ENCODE measurements around the gene RGL2.

- TF ChIP-seq CTCF (IDR thresholded peaks at IDR 0.05) (no peak), POLR2A (IDR thresholded peaks at IDR 0.05) (no peak), POLR2AphosphoS5 (IDR thresholded peaks at IDR 0.05) (peak; percentile 6)
These were observed 15.8 kb upstream of the RGL2 start for GRCh38 chr6:33314515-33314942.
